MCF 10A (cell line): Measurements from ENCODE around the gene GGA3. TPM values are rescaled to one million over a fixed set of nuclear protein-coding genes. Genes with fewer than 3 reads are reported as not detected.

ENCODE experiments used
- BruUV-seq: library from RNA; stranded (reverse); fragments of 400-500 nt; replicated peaks from 2 replicates; lab custom pipeline; 2021; lab: Mats Ljungman, UMichigan
- CTCF ChIA-PET: fragments of 300-600 bp; sonication (Branson Sonifier 250); formaldehyde crosslinking; extraction: SDS; loops from one replicate; lab custom pipeline; 2021; ENCODE audit warnings: antibody characterized with exemption, inconsistent platforms; lab: Yijun Ruan, JAX
- POLR2A ChIA-PET: fragments of 300-600, 350-650 bp; sonication (Branson Sonifier 250); formaldehyde crosslinking; extraction: SDS; loops from one replicate; lab custom pipeline; 2020; ENCODE audit warnings: antibody characterized with exemption, inconsistent platforms; lab: Yijun Ruan, JAX
- DNase-seq: peaks from one replicate; pipeline ENCODE4 v3.0.0-alpha.2; 2018; ENCODE audit not compliant: unreplicated experiment
- H3K27ac Mint-ChIP-seq: one replicate; pipeline ENCODE4 v1.8.0; 2022; ENCODE audit warnings: mild to moderate bottlenecking, low read depth, mixed read lengths; ENCODE audit not compliant: unreplicated experiment
- H3K27me3 Mint-ChIP-seq: one replicate; pipeline ENCODE4 v1.8.0; 2022; ENCODE audit warnings: mixed read lengths; ENCODE audit not compliant: insufficient read depth, unreplicated experiment
- H3K36me3 Mint-ChIP-seq: one replicate; pipeline ENCODE4 v1.8.0; 2022; ENCODE audit warnings: mild to moderate bottlenecking, moderate library complexity, mixed read lengths; ENCODE audit not compliant: insufficient read depth, unreplicated experiment
- H3K4me1 Mint-ChIP-seq: one replicate; pipeline ENCODE4 v1.8.0; 2022; ENCODE audit warnings: mixed read lengths; ENCODE audit not compliant: insufficient read depth, unreplicated experiment
- H3K4me3 Mint-ChIP-seq: one replicate; pipeline ENCODE4 v1.8.0; 2022; ENCODE audit warnings: mild to moderate bottlenecking, moderate library complexity, mixed read lengths; ENCODE audit not compliant: unreplicated experiment
- H3K9me3 Mint-ChIP-seq: one replicate; pipeline ENCODE4 v1.8.0; 2022; ENCODE audit warnings: mixed read lengths; ENCODE audit not compliant: unreplicated experiment
- CTCF ChIP-seq: fragments of 200-600 bp; IDR thresholded peaks from one replicate; pipeline ENCODE4 v1.8.0; 2022; ENCODE audit warnings: antibody characterized with exemption, mild to moderate bottlenecking; ENCODE audit not compliant: unreplicated experiment
- intact Hi-C: fragments of 100-400 bp; cut with micrococcal nuclease; formaldehyde crosslinking; loops from 2 replicates; pipeline ENCODE4 v1.14.1; 2022
- total RNA-seq: library from RNA; stranded (reverse); gene quantifications from 2 replicates; pipeline ENCODE4 v1.2.3, GENCODE V29; 2022

Gene GGA3
- total RNA-seq, 1 experiment from 2014 or later, result 32.7 TPM

- DNase-seq, result no peak
- peaks cover 6% of the 10 kb centered on the region for H3K4me1 Mint-ChIP-seq
- no peaks in the 10 kb centered on the region for H3K27me3 Mint-ChIP-seq
- POLR2A ChIA-PET, result interaction anchor here (0.6 to 1.7 kb wide), 3 partner anchors 16 to 26 kb away, joined by 3 to 5 read pairs (median 3); partner anchors contain the start of genes GGA3, MIF4GD and MRPS7
- no peaks in the 10 kb centered on the region for H3K9me3 Mint-ChIP-seq
- CTCF ChIA-PET, result no interaction called here
- H3K4me3 Mint-ChIP-seq, result no peak overlapping the region
- no peak for TF ChIP-seq CTCF
- H3K27ac Mint-ChIP-seq, result no peak overlapping the region
- peaks cover 48% of the 10 kb centered on the region for H3K36me3 Mint-ChIP-seq
- BruUV-seq, result no TSS peak
- intact Hi-C loops, result no loop called here
Observed at GRCh38 chr17:75245011-75245410, 16.4 kb downstream of the GGA3 start.

GRCh38 chr17:75244133-75244866 lies 17.1 kb downstream of the GGA3 start:
- Mint-ChIP-seq H3K27ac (no peak overlapping the region), H3K36me3 (peaks cover 44% of the 10 kb centered on the region), H3K27me3 (no peaks in the 10 kb centered on the region), H3K4me1 (no peaks in the 10 kb centered on the region), H3K9me3 (no peaks in the 10 kb centered on the region), H3K4me3 (no peak overlapping the region)
- intact Hi-C loops, result no loop called here
- ChIA-PET CTCF (interaction anchor here (0.8 kb wide), 1 partner anchor 72 kb away, joined by 4 read pairs; no protein-coding TSS in a partner anchor), POLR2A (interaction anchor here (0.6 to 1.7 kb wide), 3 partner anchors 15 to 26 kb away, joined by 3 to 5 read pairs (median 3); partner anchors contain the start of genes GGA3, MIF4GD and MRPS7)
- TF ChIP-seq CTCF, result no peak
- DNase-seq, result no peak
- BruUV-seq, result no TSS peak

GRCh38 chr17:75242461-75243042 lies 18.9 kb downstream of the GGA3 start:
- POLR2A ChIA-PET, result interaction anchor here (0.7 kb wide), 1 partner anchor 685 kb away, joined by 3 read pairs; no protein-coding TSS in a partner anchor

More at GRCh38 chr17:75242461-75243042, 18.9 kb downstream of the GGA3 start:
- H3K36me3 Mint-ChIP-seq, result peaks cover 46% of the 10 kb centered on the region
- no TSS peak for BruUV-seq
- H3K9me3 Mint-ChIP-seq, result no peaks in the 10 kb centered on the region
- no peaks in the 10 kb centered on the region for H3K27me3 Mint-ChIP-seq
- CTCF ChIA-PET, result interaction anchor here (0.6 to 1.3 kb wide), 3 partner anchors 18 to 170 kb away, joined by 3 to 4 read pairs (median 3); no protein-coding TSS in a partner anchor
- no peak for TF ChIP-seq CTCF
- H3K4me1 Mint-ChIP-seq, result peaks cover 5% of the 10 kb centered on the region
- H3K27ac Mint-ChIP-seq, result no peak overlapping the region
- intact Hi-C loops, result no loop called here
- DNase-seq, result no peak
- H3K4me3 Mint-ChIP-seq, result no peak overlapping the region
